ENCODE data around the gene WFDC8. TPM values are rescaled to one million over a fixed set of nuclear protein-coding genes. Genes with fewer than 3 reads are reported as not detected.
"Not testable (repeated sequence)": the region's sequence is repeated elsewhere in the genome, so short reads cannot be mapped to it uniquely, and the experiment has no call there.

Gene WFDC8
- total RNA-seq, 2 experiments from 2014 or later, result not detected

DNA sequence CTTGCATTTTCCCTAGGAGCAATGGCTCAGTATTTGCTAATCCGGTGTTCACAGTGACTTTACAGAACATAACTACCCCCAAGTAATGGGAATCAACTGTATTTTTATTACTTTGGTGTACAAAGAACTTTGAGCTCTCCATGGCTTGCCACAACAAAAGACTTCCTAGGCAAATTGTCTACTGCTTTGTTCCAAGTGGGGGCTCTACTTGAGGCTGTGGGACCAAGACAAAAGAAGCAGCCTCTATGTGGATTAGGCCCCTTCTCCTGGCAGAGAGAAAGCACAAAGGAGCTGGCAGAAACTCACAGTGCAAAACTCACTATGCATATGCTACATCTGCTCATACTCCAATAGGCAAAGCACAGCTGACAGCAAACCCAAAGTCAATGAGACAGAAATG is 853 bp downstream of the WFDC8 start:
- CTCF ChIA-PET (ENCODE audit: unreplicated experiment), result no interaction called here
- TF ChIP-seq EZH2phosphoT487 (IDR thresholded peaks at IDR 0.05; ENCODE audit: borderline replicate concordance, low read depth, low read length), result no peak
- TF ChIP-seq CTCF (conservative IDR thresholded peaks at IDR 0.05; ENCODE audit: low read length), result no peak
- Histone ChIP-seq H3K79me2 (ENCODE audit: insufficient read depth, low read depth, low read length) (no peaks in the 10 kb centered on the region), H3K9me2 (ENCODE audit: insufficient read depth, low read length) (no peaks in the 10 kb centered on the region), H3K4me3 (ENCODE audit: low read depth, low read length, poor library complexity, severe bottlenecking) (no peak overlapping the region), H2AFZ (ENCODE audit: low read length) (no peak overlapping the region), H3K27ac (ENCODE audit: low read depth, low read length, poor library complexity, severe bottlenecking) (no peak overlapping the region), H3K4me2 (ENCODE audit: low read length) (no peak overlapping the region), H4K20me1 (ENCODE audit: insufficient read depth, low read length) (no peaks in the 10 kb centered on the region), H3K36me3 (ENCODE audit: insufficient read depth, low read length) (no peaks in the 10 kb centered on the region), H3K9me3 (ENCODE audit: low read length) (no peaks in the 10 kb centered on the region), H3K4me1 (ENCODE audit: insufficient read depth, low read length, poor library complexity, severe bottlenecking) (no peaks in the 10 kb centered on the region)
- intact Hi-C loops (cut with micrococcal nuclease; ENCODE audit: unreplicated experiment), result no loop called here
- DNase-seq (ENCODE audit: low spot score), result no peak
- BruUV-seq (replicated peaks), result no TSS peak
- POLR2A ChIA-PET, result no interaction called here

GRCh38 chr20:45576995-45577394 is 2.1 kb downstream of the WFDC8 start:
- Histone ChIP-seq H3K4me3 (ENCODE audit: low read depth, low read length, poor library complexity, severe bottlenecking) (no peak overlapping the region), H3K9me2 (ENCODE audit: insufficient read depth, low read length) (no peaks in the 10 kb centered on the region), H3K4me1 (ENCODE audit: insufficient read depth, low read length, poor library complexity, severe bottlenecking) (no peaks in the 10 kb centered on the region), H3K27ac (ENCODE audit: low read depth, low read length, poor library complexity, severe bottlenecking) (no peak overlapping the region), H3K4me2 (ENCODE audit: low read length) (no peak overlapping the region), H4K20me1 (ENCODE audit: insufficient read depth, low read length) (no peaks in the 10 kb centered on the region), H2AFZ (ENCODE audit: low read length) (no peak overlapping the region), H3K79me2 (ENCODE audit: insufficient read depth, low read depth, low read length) (no peaks in the 10 kb centered on the region), H3K36me3 (ENCODE audit: insufficient read depth, low read length) (no peaks in the 10 kb centered on the region), H3K9me3 (ENCODE audit: low read length) (no peaks in the 10 kb centered on the region)
- DNase-seq (ENCODE audit: low spot score), result no peak
- BruUV-seq (replicated peaks), result no TSS peak
- CTCF ChIA-PET (ENCODE audit: unreplicated experiment), result no interaction called here
- intact Hi-C loops (cut with micrococcal nuclease; ENCODE audit: unreplicated experiment), result no loop called here
- TF ChIP-seq CTCF (conservative IDR thresholded peaks at IDR 0.05; ENCODE audit: low read length), result no peak
- TF ChIP-seq EZH2phosphoT487 (IDR thresholded peaks at IDR 0.05; ENCODE audit: borderline replicate concordance, low read depth, low read length), result no peak
- POLR2A ChIA-PET, result no interaction called here

GRCh38 chr20:45575931-45576330 is 3.2 kb downstream of the WFDC8 start:
- TF ChIP-seq EZH2phosphoT487 (IDR thresholded peaks at IDR 0.05; ENCODE audit: borderline replicate concordance, low read depth, low read length) (no peak), CTCF (conservative IDR thresholded peaks at IDR 0.05; ENCODE audit: low read length) (no peak)
- H3K9me2 ChIP-seq (ENCODE audit: insufficient read depth, low read length), result no peaks in the 10 kb centered on the region
- no peaks in the 10 kb centered on the region for H3K79me2 ChIP-seq (ENCODE audit: insufficient read depth, low read depth, low read length)
- H3K4me2 ChIP-seq (ENCODE audit: low read length), result no peak overlapping the region
- H2AFZ ChIP-seq (ENCODE audit: low read length), result no peak overlapping the region
- ChIA-PET CTCF (ENCODE audit: unreplicated experiment) (no interaction called here), POLR2A (interaction anchor here (0.6 kb wide), 1 partner anchor 363 kb away, joined by 3 read pairs; no protein-coding TSS in a partner anchor)
- no peak overlapping the region for H3K27ac ChIP-seq (ENCODE audit: low read depth, low read length, poor library complexity, severe bottlenecking)
- no peak overlapping the region for H3K4me3 ChIP-seq (ENCODE audit: low read depth, low read length, poor library complexity, severe bottlenecking)
- intact Hi-C loops (cut with micrococcal nuclease; ENCODE audit: unreplicated experiment), result no loop called here
- no peak for DNase-seq (ENCODE audit: low spot score)
- no peaks in the 10 kb centered on the region for H3K36me3 ChIP-seq (ENCODE audit: insufficient read depth, low read length)
- no peaks in the 10 kb centered on the region for H3K4me1 ChIP-seq (ENCODE audit: insufficient read depth, low read length, poor library complexity, severe bottlenecking)
- no peaks in the 10 kb centered on the region for H4K20me1 ChIP-seq (ENCODE audit: insufficient read depth, low read length)
- no peaks in the 10 kb centered on the region for H3K9me3 ChIP-seq (ENCODE audit: low read length)
- no TSS peak for BruUV-seq (replicated peaks)

DNA sequence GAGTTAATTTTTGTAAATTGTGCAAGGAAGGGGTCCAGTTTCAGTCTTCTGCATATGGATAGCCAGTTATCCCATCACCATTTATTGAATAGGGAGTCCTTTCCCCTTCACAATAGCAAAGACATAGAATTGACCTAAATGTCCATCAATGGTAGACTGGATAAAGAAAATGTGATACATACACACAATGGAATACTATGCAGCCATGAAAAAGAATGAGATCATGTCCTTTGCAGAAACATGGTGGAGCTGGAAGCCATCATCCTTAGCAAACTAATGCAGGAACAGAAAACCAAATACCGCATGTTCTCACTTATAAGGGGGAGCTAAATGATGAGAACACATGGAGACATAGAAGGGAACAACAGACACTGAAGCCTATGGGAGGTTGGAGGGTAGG is 9.4 kb downstream of the WFDC8 start:
- intact Hi-C loops (cut with micrococcal nuclease; ENCODE audit: unreplicated experiment); H3K4me3 ChIP-seq (ENCODE audit: low read depth, low read length, poor library complexity, severe bottlenecking); BruUV-seq (replicated peaks); H3K4me1 ChIP-seq (ENCODE audit: insufficient read depth, low read length, poor library complexity, severe bottlenecking); H2AFZ ChIP-seq (ENCODE audit: low read length); H3K27ac ChIP-seq (ENCODE audit: low read depth, low read length, poor library complexity, severe bottlenecking); H3K9me2 ChIP-seq (ENCODE audit: insufficient read depth, low read length); H4K20me1 ChIP-seq (ENCODE audit: insufficient read depth, low read length); H3K9me3 ChIP-seq (ENCODE audit: low read length); H3K79me2 ChIP-seq (ENCODE audit: insufficient read depth, low read depth, low read length); DNase-seq (ENCODE audit: low spot score); POLR2A ChIA-PET; H3K4me2 ChIP-seq (ENCODE audit: low read length); H3K36me3 ChIP-seq (ENCODE audit: insufficient read depth, low read length); CTCF ChIA-PET (ENCODE audit: unreplicated experiment): not testable (repeated sequence)
